ENCODE data around the gene WSCD2.

WSCD2 gene

GRCh38 chr12:108196921-108197320 is 67.8 kb downstream of the WSCD2 start:
- Histone ChIP-seq H3K27ac (replicated peaks) (no peak overlapping the region), H3K27me3 (ENCODE audit: insufficient read depth, poor library complexity, severe bottlenecking) (no peaks in the 10 kb centered on the region), H3K4me3 (replicated peaks; ENCODE audit: insufficient read depth, low read length) (no peak overlapping the region)
- TF ChIP-seq CTCF (IDR thresholded peaks at IDR 0.05; ENCODE audit: insufficient read depth, low read length): no peak
- TF ChIP-seq SPI1 (IDR thresholded peaks at IDR 0.05; ENCODE audit: borderline replicate concordance, low read depth): no peak
- no peak for TF ChIP-seq GABPA (IDR thresholded peaks at IDR 0.05; ENCODE audit: low read depth)
- no peak for TF ChIP-seq REST (IDR thresholded peaks at IDR 0.05; ENCODE audit: insufficient replicate concordance, low read depth)
- TF ChIP-seq POLR2AphosphoS5 (IDR thresholded peaks at IDR 0.05; ENCODE audit: low read depth): no peak
- no peak for DNase-seq (ENCODE audit: low read depth in 1 of 2, low spot score in 1 of 2)

DNA sequence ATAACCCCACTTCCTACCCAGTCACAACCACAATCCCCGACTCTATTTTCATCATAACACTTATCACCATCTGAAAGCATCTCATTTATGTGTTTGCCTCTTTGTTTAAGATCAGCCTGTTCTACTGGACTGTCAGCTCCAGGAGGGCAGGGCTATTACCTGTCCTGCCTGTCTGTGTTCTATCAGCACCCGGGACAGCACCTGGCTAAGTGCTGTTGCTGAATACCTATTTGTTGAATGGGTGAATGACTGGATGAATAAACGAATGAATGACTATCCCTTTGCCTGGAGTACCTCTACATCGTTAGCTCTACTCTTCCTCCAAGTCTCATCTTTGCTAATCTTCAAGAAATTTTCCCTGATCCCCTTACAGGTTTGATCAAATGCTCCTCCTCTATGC is 69.0 kb downstream of the WSCD2 start:
- TF ChIP-seq GABPA (IDR thresholded peaks at IDR 0.05; ENCODE audit: low read depth) (no peak), POLR2AphosphoS5 (IDR thresholded peaks at IDR 0.05; ENCODE audit: low read depth) (no peak), SPI1 (IDR thresholded peaks at IDR 0.05; ENCODE audit: borderline replicate concordance, low read depth) (no peak), REST (IDR thresholded peaks at IDR 0.05; ENCODE audit: insufficient replicate concordance, low read depth) (peak; percentile 90), CTCF (IDR thresholded peaks at IDR 0.05; ENCODE audit: insufficient read depth, low read length) (no peak)
- DNase-seq (ENCODE audit: low read depth in 1 of 2, low spot score in 1 of 2): no peak
- no peaks in the 10 kb centered on the region for H3K27me3 ChIP-seq (ENCODE audit: insufficient read depth, poor library complexity, severe bottlenecking)
- H3K27ac ChIP-seq (replicated peaks): no peak overlapping the region
- no peak overlapping the region for H3K4me3 ChIP-seq (replicated peaks; ENCODE audit: insufficient read depth, low read length)

GRCh38 chr12:108199106-108199505 is 70.0 kb downstream of the WSCD2 start:
- no peak for DNase-seq (ENCODE audit: low read depth in 1 of 2, low spot score in 1 of 2)
- Histone ChIP-seq H3K27ac (replicated peaks) (no peak overlapping the region), H3K27me3 (ENCODE audit: insufficient read depth, poor library complexity, severe bottlenecking) (no peaks in the 10 kb centered on the region), H3K4me3 (replicated peaks; ENCODE audit: insufficient read depth, low read length) (no peak overlapping the region)
- TF ChIP-seq REST (IDR thresholded peaks at IDR 0.05; ENCODE audit: insufficient replicate concordance, low read depth) (no peak), POLR2AphosphoS5 (IDR thresholded peaks at IDR 0.05; ENCODE audit: low read depth) (no peak), GABPA (IDR thresholded peaks at IDR 0.05; ENCODE audit: low read depth) (no peak), CTCF (IDR thresholded peaks at IDR 0.05; ENCODE audit: insufficient read depth, low read length) (no peak), SPI1 (IDR thresholded peaks at IDR 0.05; ENCODE audit: borderline replicate concordance, low read depth) (no peak)

Data from HL-60 (cell line).